Keratinocyte (primary cell): ENCODE measurements around the gene PUS1. TPM values are rescaled to one million over a fixed set of nuclear protein-coding genes. Genes with fewer than 3 reads are reported as not detected.

ENCODE experiments used
- DNase-seq: peaks from one replicate; pipeline ENCODE4 v3.0.0-alpha.2; 2011; ENCODE audit warnings: low read depth, missing footprints, low spot score
- FAIRE-seq: peaks from 2 replicates; lab custom pipeline; 2011; peaks lifted over from hg19 to GRCh38; lab: Jason Lieb, UNC
- H2AFZ ChIP-seq: 2 replicates; pipeline ENCODE4 v1.6.0; 2012; ENCODE audit warnings: low read length, control low read depth, inconsistent platforms; ENCODE audit not compliant: control insufficient read depth
- H3K27ac ChIP-seq: 2 replicates; pipeline ENCODE4 v1.5.1; 2011; ENCODE audit warnings: low read length; ENCODE audit not compliant: control insufficient read depth, insufficient read depth
- H3K27me3 ChIP-seq: 3 replicates; pipeline ENCODE4 v1.6.0; 2011; ENCODE audit warnings: low read length; ENCODE audit not compliant: control insufficient read depth, insufficient read depth; ENCODE audit errors: extremely low read depth
- H3K36me3 ChIP-seq, 2 experiments: 2 replicates in 1 of 2; 3 replicates in 1 of 2; pipeline ENCODE4 v1.5.1; 2011; ENCODE audit warnings: low read length in 2 of 2, mild to moderate bottlenecking in 1 of 2; ENCODE audit not compliant: control insufficient read depth in 2 of 2, insufficient read depth in 2 of 2; ENCODE audit errors: extremely low read depth in 1 of 2
- H3K4me1 ChIP-seq: 3 replicates; pipeline ENCODE4 v1.5.1; 2011; ENCODE audit warnings: low read length; ENCODE audit not compliant: control insufficient read depth, insufficient read depth; ENCODE audit errors: extremely low read depth
- H3K4me2 ChIP-seq: 3 replicates; pipeline ENCODE4 v1.6.0; 2011; ENCODE audit warnings: low read depth, low read length; ENCODE audit not compliant: control insufficient read depth, insufficient read depth; ENCODE audit errors: extremely low read depth
- H3K4me3 ChIP-seq, 3 experiments: fragments of 200-600 bp in 1 of 3; sonication (generic) in 1 of 3; 2 replicates in 2 of 3; 3 replicates in 1 of 3; pipeline ENCODE4 v1.5.1; 2011 to 2016; ENCODE audit warnings: low read length in 3 of 3, mild to moderate bottlenecking in 3 of 3, control low read depth in 2 of 3, inconsistent platforms in 1 of 3, low read depth in 1 of 3, mixed read lengths in 1 of 3, mixed run types in 1 of 3, moderate library complexity in 1 of 3; ENCODE audit not compliant: control insufficient read depth in 2 of 3, insufficient read depth in 2 of 3; ENCODE audit errors: extremely low read depth in 1 of 3
- H3K79me2 ChIP-seq: 2 replicates; pipeline ENCODE4 v1.6.0; 2012; ENCODE audit warnings: low read length; ENCODE audit not compliant: control insufficient read depth, insufficient read depth
- H3K9ac ChIP-seq: 3 replicates; pipeline ENCODE4 v1.6.0; 2011; ENCODE audit warnings: low read length; ENCODE audit not compliant: control insufficient read depth, insufficient read depth; ENCODE audit errors: extremely low read depth
- H3K9me1 ChIP-seq: 3 replicates; pipeline ENCODE4 v1.6.0; 2011; ENCODE audit warnings: low read length; ENCODE audit not compliant: control insufficient read depth, insufficient read depth; ENCODE audit errors: extremely low read depth
- H3K9me3 ChIP-seq: 2 replicates; pipeline ENCODE4 v1.5.1; 2012; ENCODE audit warnings: low read depth, low read length; ENCODE audit not compliant: control insufficient read depth
- H4K20me1 ChIP-seq: 3 replicates; pipeline ENCODE4 v1.6.0; 2011; ENCODE audit warnings: low read length; ENCODE audit not compliant: control insufficient read depth, insufficient read depth; ENCODE audit errors: extremely low read depth
- EZH2 ChIP-seq: IDR thresholded peaks from one replicate; pipeline ENCODE4 v1.6.1; 2012; ENCODE audit warnings: inconsistent platforms, mild to moderate bottlenecking, low read length, moderate library complexity
- dilution Hi-C: fragments of 300-500 bp; cut with MboI; formaldehyde crosslinking; loops from one replicate; pipeline ENCODE4 v1.7.0; 2020; ENCODE audit warnings: low sequenced_read_pairs; ENCODE audit not compliant: extremely low pct_ligation_motif_present
- polyA plus RNA-seq, 5 experiments: library from polyadenylated mRNA; depleted of rRNA in 3 of 5; stranded (reverse) in 3 of 5; stranded (forward) in 1 of 5; unstranded in 1 of 5; fragments of >200 nt; gene quantifications; 1 replicate in 1 of 5; 2 replicates in 3 of 5; 3 replicates in 1 of 5; pipeline versions ENCODE4 v1.2.1 to v1.2.3, GENCODE V29; 2011 to 2012; ENCODE audit warnings: missing spikeins in 2 of 5, low read depth in 1 of 5, low replicate concordance in 1 of 5
- TF ChIP-seq, protein P1 (sequence below), 3 experiments: IDR thresholded peaks in 1 of 3; conservative IDR thresholded peaks in 1 of 3; optimal IDR thresholded peaks in 1 of 3; 2 replicates in 2 of 3; 3 replicates in 1 of 3; pipeline versions ENCODE3 to v1.5.1; 2011; ENCODE audit warnings: low read length in 3 of 3, mild to moderate bottlenecking in 3 of 3, moderate library complexity in 2 of 3, control low read depth in 1 of 3, inconsistent platforms in 1 of 3; ENCODE audit not compliant: insufficient read depth in 2 of 3; ENCODE audit errors: extremely low read depth in 1 of 3

Gene PUS1
- polyA plus RNA-seq, 1 donor (not counting 4 experiments of a cell fraction or from before 2014, with no cell fraction given), result 25.8 TPM

GRCh38 chr12:131990980-131991305 is 61.9 kb downstream of the PUS1 start:
- H3K79me2 ChIP-seq, result no peaks in the 10 kb centered on the region
- H4K20me1 ChIP-seq, result no peaks in the 10 kb centered on the region
- no peaks in the 10 kb centered on the region for H3K27me3 ChIP-seq
- no peak overlapping the region for H2AFZ ChIP-seq
- no peak for DNase-seq
- no peak overlapping the region for H3K4me2 ChIP-seq
- H3K4me3 ChIP-seq, result no peak overlapping the region
- no peak overlapping the region for H3K27ac ChIP-seq
- H3K9me3 ChIP-seq, result no peaks in the 10 kb centered on the region
- no peaks in the 10 kb centered on the region for H3K9me1 ChIP-seq
- H3K36me3 ChIP-seq, result peaks cover 31% of the 10 kb centered on the region in 2 experiments
- H3K9ac ChIP-seq, result no peak overlapping the region
- TF ChIP-seq, protein P1, sequence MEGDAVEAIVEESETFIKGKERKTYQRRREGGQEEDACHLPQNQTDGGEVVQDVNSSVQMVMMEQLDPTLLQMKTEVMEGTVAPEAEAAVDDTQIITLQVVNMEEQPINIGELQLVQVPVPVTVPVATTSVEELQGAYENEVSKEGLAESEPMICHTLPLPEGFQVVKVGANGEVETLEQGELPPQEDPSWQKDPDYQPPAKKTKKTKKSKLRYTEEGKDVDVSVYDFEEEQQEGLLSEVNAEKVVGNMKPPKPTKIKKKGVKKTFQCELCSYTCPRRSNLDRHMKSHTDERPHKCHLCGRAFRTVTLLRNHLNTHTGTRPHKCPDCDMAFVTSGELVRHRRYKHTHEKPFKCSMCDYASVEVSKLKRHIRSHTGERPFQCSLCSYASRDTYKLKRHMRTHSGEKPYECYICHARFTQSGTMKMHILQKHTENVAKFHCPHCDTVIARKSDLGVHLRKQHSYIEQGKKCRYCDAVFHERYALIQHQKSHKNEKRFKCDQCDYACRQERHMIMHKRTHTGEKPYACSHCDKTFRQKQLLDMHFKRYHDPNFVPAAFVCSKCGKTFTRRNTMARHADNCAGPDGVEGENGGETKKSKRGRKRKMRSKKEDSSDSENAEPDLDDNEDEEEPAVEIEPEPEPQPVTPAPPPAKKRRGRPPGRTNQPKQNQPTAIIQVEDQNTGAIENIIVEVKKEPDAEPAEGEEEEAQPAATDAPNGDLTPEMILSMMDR (optimal IDR thresholded peaks at IDR 0.05 in 1 of 3, IDR thresholded peaks at IDR 0.05 in 1 of 3, conservative IDR thresholded peaks at IDR 0.05 in 1 of 3; ENCODE audit: extremely low read depth in 1 of 3, insufficient read depth in 2 of 3, low read length in 3 of 3), result no peak
- no peak for TF ChIP-seq EZH2
- dilution Hi-C loops, result no loop called here
- no peaks in the 10 kb centered on the region for H3K4me1 ChIP-seq
- FAIRE-seq, result no peak

GRCh38 chr12:131991816-131992430 is 62.8 kb downstream of the PUS1 start:
- Histone ChIP-seq H3K27ac (no peak overlapping the region), H3K4me3 (no peak overlapping the region), H2AFZ (no peak overlapping the region), H3K79me2 (no peaks in the 10 kb centered on the region), H3K4me2 (no peak overlapping the region), H3K4me1 (no peaks in the 10 kb centered on the region), H3K9ac (no peak overlapping the region), H3K36me3 (peaks cover 33 to 35% of the 10 kb centered on the region in 2 experiments), H3K9me1 (no peaks in the 10 kb centered on the region), H4K20me1 (no peaks in the 10 kb centered on the region), H3K27me3 (no peaks in the 10 kb centered on the region), H3K9me3 (no peaks in the 10 kb centered on the region)
- FAIRE-seq (no peak), DNase-seq (no peak)
- dilution Hi-C loops, result no loop called here
- no peak for TF ChIP-seq EZH2
- TF ChIP-seq, protein P1 (optimal IDR thresholded peaks at IDR 0.05 in 1 of 3, IDR thresholded peaks at IDR 0.05 in 1 of 3, conservative IDR thresholded peaks at IDR 0.05 in 1 of 3; ENCODE audit: extremely low read depth in 1 of 3, insufficient read depth in 2 of 3, low read length in 3 of 3), result no peak
